H9 (cell line): ENCODE results near the gene MAML3. TPM values are rescaled to one million over a fixed set of nuclear protein-coding genes. Genes with fewer than 3 reads are reported as not detected.

ENCODE experiments used
- DNase-seq: peaks from one replicate; pipeline ENCODE4 v3.0.0-alpha.2; 2017
- H2AFZ ChIP-seq: one replicate; pipeline ENCODE4 v1.6.1; 2013; ENCODE audit warnings: mild to moderate bottlenecking, low read length, control low read depth, moderate library complexity
- H2AK5ac ChIP-seq: 2 replicates; pipeline ENCODE4 v1.6.1; 2013; ENCODE audit warnings: low read length, control low read depth, mixed read lengths; ENCODE audit not compliant: insufficient read length
- H2BK120ac ChIP-seq: one replicate; pipeline ENCODE4 v1.6.1; 2013; ENCODE audit warnings: low read depth, mild to moderate bottlenecking, low read length, control low read depth, inconsistent platforms; ENCODE audit not compliant: poor library complexity, severe bottlenecking
- H2BK12ac ChIP-seq: 2 replicates; pipeline ENCODE4 v1.6.1; 2013; ENCODE audit warnings: low read length, control low read depth, mixed read lengths, low read depth; ENCODE audit not compliant: insufficient read length
- H2BK15ac ChIP-seq: 2 replicates; pipeline ENCODE4 v1.6.1; 2013; ENCODE audit warnings: low read depth, low read length, control low read depth
- H2BK20ac ChIP-seq: one replicate; pipeline ENCODE4 v1.6.1; 2013; ENCODE audit warnings: low read depth, mild to moderate bottlenecking, low read length, control low read depth, inconsistent platforms; ENCODE audit not compliant: poor library complexity, severe bottlenecking
- H2BK5ac ChIP-seq: 2 replicates; pipeline ENCODE4 v1.6.1; 2013; ENCODE audit warnings: low read length, control low read depth, mixed read lengths; ENCODE audit not compliant: insufficient read length
- H3K14ac ChIP-seq: 2 replicates; pipeline ENCODE4 v1.6.1; 2013; ENCODE audit warnings: low read length, control low read depth; ENCODE audit not compliant: insufficient read depth
- H3K18ac ChIP-seq: 2 replicates; pipeline ENCODE4 v1.6.1; 2013; ENCODE audit warnings: low read depth, mild to moderate bottlenecking, mixed read lengths, low read length, control low read depth; ENCODE audit not compliant: insufficient read length
- H3K23ac ChIP-seq: 2 replicates; pipeline ENCODE4 v1.6.1; 2013; ENCODE audit warnings: low read length, control low read depth, mixed read lengths, low read depth; ENCODE audit not compliant: insufficient read length
- H3K23me2 ChIP-seq: 2 replicates; pipeline ENCODE4 v1.6.1; 2013; ENCODE audit warnings: low read depth, mild to moderate bottlenecking, mixed read lengths, low read length, control low read depth; ENCODE audit not compliant: insufficient read length, poor library complexity, severe bottlenecking
- H3K27ac ChIP-seq: 2 replicates; pipeline ENCODE4 v1.5.1; 2013; ENCODE audit warnings: low read length, control low read depth, mixed read lengths, low read depth; ENCODE audit not compliant: insufficient read length
- H3K27me3 ChIP-seq: 2 replicates; pipeline ENCODE4 v1.6.1; 2013; ENCODE audit warnings: low read length, control low read depth, inconsistent platforms; ENCODE audit not compliant: insufficient read depth
- H3K4ac ChIP-seq: 2 replicates; pipeline ENCODE4 v1.6.1; 2013; ENCODE audit warnings: low read depth, mild to moderate bottlenecking, control low read depth, inconsistent platforms, low read length, moderate library complexity
- H3K4me1 ChIP-seq: 2 replicates; pipeline ENCODE4 v1.6.1; 2013; ENCODE audit warnings: low read length, control low read depth, inconsistent platforms; ENCODE audit not compliant: insufficient read depth
- H3K4me2 ChIP-seq: 2 replicates; pipeline ENCODE4 v1.6.1; 2013; ENCODE audit warnings: low read length, control low read depth, mixed read lengths; ENCODE audit not compliant: insufficient read length, insufficient read depth
- H3K56ac ChIP-seq: 2 replicates; pipeline ENCODE4 v1.6.1; 2013; ENCODE audit warnings: low read depth, mild to moderate bottlenecking, mixed read lengths, low read length, control low read depth; ENCODE audit not compliant: insufficient read length
- H3K79me1 ChIP-seq: 2 replicates; pipeline ENCODE4 v1.6.1; 2013; ENCODE audit warnings: low read depth, mild to moderate bottlenecking, moderate library complexity, low read length, control low read depth, inconsistent platforms; ENCODE audit not compliant: insufficient read depth, poor library complexity, severe bottlenecking
- H3K79me2 ChIP-seq: 2 replicates; pipeline ENCODE4 v1.6.1; 2013; ENCODE audit warnings: low read length, control low read depth, inconsistent platforms; ENCODE audit not compliant: insufficient read depth
- H3K9ac ChIP-seq: 2 replicates; pipeline ENCODE4 v1.6.1; 2013; ENCODE audit warnings: low read length, control low read depth, mixed read lengths; ENCODE audit not compliant: insufficient read length; ENCODE audit errors: extremely low read depth
- H3K9me3 ChIP-seq: one replicate; pipeline ENCODE4 v1.6.1; 2013; ENCODE audit warnings: low read depth, low read length, inconsistent platforms; ENCODE audit not compliant: control insufficient read depth
- H3T11ph ChIP-seq: one replicate; pipeline ENCODE4 v1.6.1; 2013; ENCODE audit warnings: mild to moderate bottlenecking, low read length, control low read depth, inconsistent platforms
- H4K20me1 ChIP-seq: one replicate; pipeline ENCODE4 v1.6.1; 2013; ENCODE audit not compliant: control insufficient read depth, insufficient read length, insufficient read depth
- H4K5ac ChIP-seq: 2 replicates; pipeline ENCODE4 v1.6.1; 2013; ENCODE audit warnings: low read depth, mild to moderate bottlenecking, mixed read lengths, low read length, control low read depth; ENCODE audit not compliant: insufficient read length
- H4K8ac ChIP-seq: replicated peaks from 2 replicates; pipeline ENCODE4 v1.6.1; 2013; ENCODE audit warnings: low read length, control low read depth, mixed read lengths, low read depth; ENCODE audit not compliant: insufficient read length
- H4K91ac ChIP-seq: 2 replicates; pipeline ENCODE4 v1.6.1; 2013; ENCODE audit warnings: low read depth, mild to moderate bottlenecking, moderate library complexity, mixed read lengths, low read length, control low read depth; ENCODE audit not compliant: insufficient read length
- H3K27ac Mint-ChIP-seq, 3 experiments: 2 replicates in 2 of 3; 3 replicates in 1 of 3; pipeline ENCODE4 v1.8.0; 2020 to 2021; ENCODE audit warnings: mixed read lengths in 3 of 3, mild to moderate bottlenecking in 1 of 3, moderate library complexity in 1 of 3
- H3K27me3 Mint-ChIP-seq: 2 replicates; pipeline ENCODE4 v1.8.0; 2021; ENCODE audit warnings: low read depth, mild to moderate bottlenecking, moderate library complexity, mixed read lengths
- H3K36me3 Mint-ChIP-seq, 3 experiments: 2 replicates in 2 of 3; 3 replicates in 1 of 3; pipeline ENCODE4 v1.8.0; 2020 to 2021; ENCODE audit warnings: low read depth in 3 of 3, mixed read lengths in 3 of 3; ENCODE audit not compliant: insufficient read depth in 1 of 3
- H3K4me1 Mint-ChIP-seq, 2 experiments: 2 replicates each; pipeline ENCODE4 v1.8.0; 2020; ENCODE audit warnings: mixed read lengths in 2 of 2
- H3K4me3 Mint-ChIP-seq, 2 experiments: 2 replicates in 1 of 2; 3 replicates in 1 of 2; pipeline ENCODE4 v1.8.0; 2020 to 2021; ENCODE audit warnings: mild to moderate bottlenecking in 2 of 2, mixed read lengths in 2 of 2, moderate library complexity in 1 of 2
- H3K9me3 Mint-ChIP-seq, 2 experiments: 2 replicates in 1 of 2; 3 replicates in 1 of 2; pipeline ENCODE4 v1.8.0; 2020; ENCODE audit warnings: mild to moderate bottlenecking in 2 of 2, mixed read lengths in 2 of 2, moderate library complexity in 1 of 2
- CTCF ChIP-seq: fragments of 200-600 bp; sonication (generic); conservative IDR thresholded peaks from 3 replicates; pipeline ENCODE4 v1.8.0; 2021; ENCODE audit warnings: antibody characterized with exemption, mild to moderate bottlenecking
- WGBS: extraction: QIAGEN DNeasy Blood & Tissue Kit; methylation state at CpG from one replicate; pipeline ENCODE4 v1.1.7; 2013; ENCODE audit warnings: missing lambda C conversion rate, low lambda C conversion rate, mixed read lengths; ENCODE audit not compliant: insufficient read length; ENCODE audit errors: extremely low coverage; 5-methylcytosine and 5-hydroxymethylcytosine counted together
- total RNA-seq: library from RNA; stranded (reverse); gene quantifications from 2 replicates; pipeline ENCODE4 v1.2.1, GENCODE V29; 2021

Gene MAML3
- total RNA-seq, 1 experiment from 2014 or later = 3.9 TPM

GRCh38 chr4:140125374-140125773 is 28.6 kb downstream of the MAML3 start:
- no peak overlapping the region for H3K4me3 Mint-ChIP-seq
- peaks cover 11 to 13% of the 10 kb centered on the region in 2 experiments for H3K4me1 Mint-ChIP-seq
- Histone ChIP-seq H3K4ac (no peak overlapping the region), H4K91ac (no peak overlapping the region), H2BK20ac (no peak overlapping the region), H2BK120ac (no peak overlapping the region), H4K8ac (no peak overlapping the region), H3K23me2 (no peaks in the 10 kb centered on the region), H3K79me1 (no peaks in the 10 kb centered on the region), H4K20me1 (no peaks in the 10 kb centered on the region), H4K5ac (no peak overlapping the region), H3K4me1 (peaks cover 3% of the 10 kb centered on the region; the same call in 1 of the 2 replicates), H3K9me3 (no peaks in the 10 kb centered on the region), H3K9ac (no peak overlapping the region), H3K27me3 (no peaks in the 10 kb centered on the region), H3K4me2 (no peak overlapping the region), H3K56ac (no peak overlapping the region), H3K23ac (no peak overlapping the region), H2BK5ac (no peak overlapping the region), H2BK15ac (no peak overlapping the region), H3T11ph (no peak overlapping the region), H2BK12ac (no peak overlapping the region), H3K27ac (no peak overlapping the region), H3K18ac (no peak overlapping the region), H3K14ac (no peak overlapping the region), H3K79me2 (no peaks in the 10 kb centered on the region), H2AK5ac (no peak overlapping the region), H2AFZ (no peak overlapping the region)
- no peaks in the 10 kb centered on the region for H3K27me3 Mint-ChIP-seq
- H3K36me3 Mint-ChIP-seq = no peaks in the 10 kb centered on the region
- DNase-seq = no peak
- no peak for TF ChIP-seq CTCF
- peak overlapping the region in 1 of 3 experiments; percentile 13; a peak in 1 of 7 replicates for H3K27ac Mint-ChIP-seq
- WGBS = no CpG with 5 or more reads among the region's 2 CpGs
- H3K9me3 Mint-ChIP-seq = no peaks in the 10 kb centered on the region
